ENCODE results near the gene KIN. TPM values are rescaled to one million over a fixed set of nuclear protein-coding genes. Genes with fewer than 3 reads are reported as not detected.
"Not testable (repeated sequence)": the region's sequence is repeated elsewhere in the genome, so short reads cannot be mapped to it uniquely, and the experiment has no call there.

The KIN gene
- total RNA-seq, 1 donor from 2014 or later, result 9.4 TPM

DNA sequence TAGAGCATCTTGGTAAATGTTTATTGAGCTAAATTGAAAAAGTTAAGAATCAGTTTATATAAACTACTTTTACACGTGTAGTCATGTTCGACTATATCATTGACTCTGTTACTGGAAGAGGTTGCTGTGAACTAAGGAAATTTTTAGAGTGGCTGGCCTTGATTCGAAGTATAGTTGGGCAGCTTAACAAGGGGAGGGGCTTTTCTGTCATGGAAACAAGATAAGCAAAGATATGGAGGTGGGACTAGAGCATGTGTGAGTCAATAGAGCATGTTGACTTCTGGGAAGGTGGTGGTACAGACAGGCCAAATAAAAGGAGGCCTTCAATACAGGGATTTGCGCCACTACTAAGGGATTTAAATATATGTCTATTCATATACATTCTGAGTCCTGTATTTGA is 7.8 kb upstream of the KIN start:
- DNase-seq (ENCODE audit: low spot score in 2 of 2) (no peak), FAIRE-seq (no peak)

DNA sequence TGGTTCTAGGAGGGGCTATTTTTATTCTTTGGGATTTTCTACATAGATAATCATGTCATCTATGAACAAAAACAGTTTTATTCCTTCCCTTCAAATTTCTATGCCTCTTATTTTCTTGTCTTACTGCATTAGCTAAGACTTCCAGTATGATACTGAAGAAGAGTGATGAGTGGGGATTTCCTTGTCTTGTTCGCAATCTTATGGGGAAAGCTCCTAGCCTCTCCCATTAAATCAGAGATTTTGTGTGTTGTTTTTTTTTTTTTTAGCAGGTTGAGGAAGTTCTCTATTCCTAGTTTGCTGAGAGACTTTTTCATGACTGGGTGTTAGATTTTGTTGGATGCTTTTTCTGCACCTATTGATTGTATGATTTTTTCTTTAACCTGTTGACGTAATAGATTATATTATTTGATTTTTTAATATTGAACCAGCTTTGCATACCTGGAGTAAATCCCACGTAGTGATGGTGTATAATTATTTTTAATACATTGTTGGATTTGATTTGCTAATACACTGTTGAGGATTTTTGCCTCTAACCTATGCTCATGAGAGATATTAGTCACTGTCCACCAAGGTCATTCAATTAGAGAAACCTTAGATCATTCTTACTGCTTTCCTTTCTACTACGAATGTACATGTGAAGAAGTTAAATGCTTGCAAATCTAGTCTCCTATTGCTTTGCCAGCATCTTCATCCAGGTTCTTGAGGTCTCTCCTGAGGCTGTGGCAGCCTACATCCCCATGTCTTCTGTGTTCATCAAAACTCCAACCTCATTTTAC is 6.6 kb upstream of the KIN start:
- no peak for FAIRE-seq
- no peak for DNase-seq (ENCODE audit: low spot score in 2 of 2)

DNA sequence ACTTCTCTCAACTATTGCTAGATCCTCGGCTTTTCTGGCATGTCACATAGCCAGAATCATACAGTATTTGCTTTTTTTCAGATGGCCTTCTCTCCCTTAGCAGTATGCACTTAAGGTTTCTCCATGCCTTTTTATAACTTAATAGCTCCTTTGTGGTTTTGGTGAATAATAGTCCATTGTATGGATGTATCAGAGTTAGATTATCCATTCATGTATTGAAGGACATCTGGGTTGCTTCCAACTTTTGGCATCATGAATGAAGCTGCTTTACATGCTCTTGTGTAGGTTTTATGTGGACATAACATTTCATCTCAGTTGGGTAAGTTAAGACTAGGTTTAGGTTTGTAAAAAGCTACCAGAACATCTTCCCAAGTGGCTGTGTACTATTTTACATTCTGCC is 4.7 kb upstream of the KIN start:
- DNase-seq (ENCODE audit: low spot score in 2 of 2) (no peak), FAIRE-seq (no peak)

DNA sequence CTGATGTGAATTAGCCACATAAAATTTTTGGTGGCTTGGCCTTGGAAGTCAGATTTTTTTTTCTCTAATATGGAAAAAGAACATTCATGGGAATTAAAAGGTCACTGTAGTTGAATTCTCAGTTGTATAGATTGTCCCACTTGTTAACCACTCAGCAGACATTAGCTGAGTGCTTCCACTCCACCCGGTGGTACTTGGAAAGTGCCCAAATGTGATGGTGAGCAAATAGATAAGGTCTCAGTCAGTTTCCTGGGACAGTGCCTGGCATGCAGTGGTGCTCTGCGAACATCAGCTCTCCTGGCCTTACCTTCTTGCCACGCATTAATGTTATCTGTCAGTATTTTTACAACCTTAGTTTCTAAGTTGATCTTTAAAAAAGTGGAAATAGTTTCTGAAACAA is 1.6 kb upstream of the KIN start:
- no peak for FAIRE-seq
- DNase-seq (ENCODE audit: low spot score in 2 of 2), result no peak

DNA sequence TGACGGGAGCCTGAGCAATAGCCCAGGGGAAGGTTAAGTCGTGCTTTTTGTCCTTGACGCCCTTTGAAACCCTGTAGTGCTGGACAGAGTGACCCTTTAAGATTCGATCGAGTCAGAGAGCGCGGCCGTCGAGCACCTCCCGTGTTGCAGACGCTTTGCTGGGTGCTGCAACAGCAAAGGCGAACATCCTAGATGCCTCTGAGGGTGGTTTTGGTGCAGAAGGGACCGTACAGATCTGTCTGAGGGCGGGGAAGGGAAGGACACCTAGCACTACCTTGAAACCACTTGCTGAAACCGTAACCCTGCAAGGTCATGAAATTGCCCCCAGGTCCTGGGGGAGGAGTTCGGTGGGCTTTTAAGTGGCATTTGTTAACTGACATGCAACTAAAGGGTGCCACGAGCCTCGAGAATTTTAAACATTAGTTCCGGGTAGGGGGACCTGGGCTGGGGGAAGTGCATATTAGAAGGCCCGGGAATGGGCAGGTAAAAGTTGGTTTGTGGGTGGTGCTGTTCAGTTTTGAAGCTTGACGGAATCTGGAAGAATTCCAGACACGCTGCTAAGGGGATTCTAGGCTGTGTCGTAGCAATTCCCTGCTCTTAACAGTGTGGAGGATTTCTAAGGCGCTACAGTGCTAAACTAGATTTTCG is 970 bp upstream of the KIN start:
- DNase-seq (ENCODE audit: low spot score in 2 of 2) (peak in 1 of 2 donors; percentile 14), FAIRE-seq (no peak)

DNA sequence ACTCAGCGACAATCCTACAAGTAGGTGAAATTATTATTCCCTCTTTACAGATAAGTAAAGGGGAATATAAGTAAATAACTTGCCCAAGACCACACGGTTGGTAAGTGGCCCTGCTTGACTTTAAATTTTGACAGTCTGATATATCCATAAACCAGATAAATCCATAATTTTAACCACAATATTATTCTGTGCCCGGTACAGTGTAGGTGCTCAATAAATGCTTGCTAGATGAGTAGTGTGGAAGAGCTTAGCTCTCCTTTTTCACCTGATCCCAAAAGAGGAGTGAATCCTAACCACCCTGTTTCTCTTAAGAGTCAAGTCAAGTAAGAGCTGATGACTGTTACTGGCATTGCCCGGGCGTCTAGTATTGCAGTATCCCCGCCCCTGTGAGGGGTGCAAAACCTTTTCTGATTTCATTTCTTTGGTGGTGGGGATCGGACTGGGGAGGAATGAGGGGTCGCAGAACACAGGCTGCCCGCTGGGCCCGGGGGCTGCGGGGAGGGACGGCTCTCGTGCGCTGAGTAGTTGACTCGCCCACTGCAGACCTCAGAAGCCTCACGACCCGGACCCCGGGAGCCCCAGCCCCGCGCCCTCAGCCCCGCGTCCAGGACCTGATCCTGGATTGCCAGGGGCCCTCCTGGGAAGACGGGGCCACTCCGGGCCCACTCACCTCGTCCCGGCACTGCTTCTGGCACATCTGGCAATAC is 490 bp downstream of the KIN start:
- FAIRE-seq (no peak), DNase-seq (ENCODE audit: low spot score in 2 of 2) (peak; percentile 7 to 21)

DNA sequence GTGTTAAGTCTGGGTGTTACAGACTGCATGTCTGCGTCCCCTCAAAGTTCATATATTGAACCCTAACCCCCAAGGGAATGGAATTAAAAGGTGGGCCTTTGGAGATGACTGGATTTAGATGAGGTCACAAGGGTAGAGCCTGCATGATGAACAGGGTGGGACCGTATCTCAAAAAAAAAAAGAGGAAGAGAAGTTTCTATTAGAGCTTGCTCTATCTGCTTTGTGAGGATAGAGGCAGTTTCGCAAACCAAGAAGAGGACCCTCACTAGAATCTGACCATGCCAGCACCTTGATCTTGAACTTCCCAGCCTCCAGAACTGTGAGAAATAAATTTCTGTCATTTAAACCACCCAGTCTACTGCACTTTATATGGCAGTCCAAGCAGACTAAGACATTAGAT is 1.4 kb downstream of the KIN start:
- no peak for FAIRE-seq
- no peak for DNase-seq (ENCODE audit: low spot score in 2 of 2)

DNA sequence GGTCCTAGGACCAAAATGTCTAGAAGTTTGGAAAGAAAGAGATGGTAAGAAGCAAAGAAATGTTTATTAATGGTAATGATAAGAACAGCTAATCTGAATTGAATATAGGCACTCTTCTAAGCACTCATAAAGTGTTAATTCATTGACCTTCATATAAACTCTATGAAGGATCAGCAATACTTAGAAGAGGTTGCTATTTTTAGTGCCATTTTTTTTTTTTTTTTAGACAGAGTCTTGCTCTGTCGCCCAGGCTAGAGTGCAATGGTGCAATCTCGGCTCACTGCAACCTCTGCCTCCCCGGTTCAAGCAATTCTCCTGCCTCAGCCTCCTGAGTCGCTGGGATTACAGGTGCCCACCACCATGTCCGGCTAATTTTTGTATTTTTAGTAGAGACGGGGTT is 5.6 kb downstream of the KIN start:
- not testable (repeated sequence) for FAIRE-seq; DNase-seq (ENCODE audit: low spot score in 2 of 2)

DNA sequence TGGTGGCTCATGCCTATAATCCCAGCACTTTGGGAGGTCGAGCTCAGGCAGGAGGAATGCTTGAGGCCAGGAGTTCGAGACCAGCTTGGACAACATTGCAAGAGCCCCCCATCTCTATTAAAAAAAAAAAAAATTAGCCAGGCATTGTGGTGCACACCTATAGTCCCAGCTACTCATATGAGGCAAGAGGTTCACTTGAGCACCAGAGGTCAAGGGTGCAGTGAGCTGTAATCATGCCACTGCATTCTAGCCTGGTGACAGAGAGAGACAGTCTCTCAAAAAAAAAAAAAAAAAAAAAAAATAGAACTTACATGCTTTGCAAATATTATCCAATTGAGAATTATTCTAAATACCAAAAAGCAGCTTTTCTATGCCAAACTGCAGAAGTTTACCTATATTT is 11.0 kb downstream of the KIN start:
- FAIRE-seq (no peak), DNase-seq (ENCODE audit: low spot score in 2 of 2) (no peak)

DNA sequence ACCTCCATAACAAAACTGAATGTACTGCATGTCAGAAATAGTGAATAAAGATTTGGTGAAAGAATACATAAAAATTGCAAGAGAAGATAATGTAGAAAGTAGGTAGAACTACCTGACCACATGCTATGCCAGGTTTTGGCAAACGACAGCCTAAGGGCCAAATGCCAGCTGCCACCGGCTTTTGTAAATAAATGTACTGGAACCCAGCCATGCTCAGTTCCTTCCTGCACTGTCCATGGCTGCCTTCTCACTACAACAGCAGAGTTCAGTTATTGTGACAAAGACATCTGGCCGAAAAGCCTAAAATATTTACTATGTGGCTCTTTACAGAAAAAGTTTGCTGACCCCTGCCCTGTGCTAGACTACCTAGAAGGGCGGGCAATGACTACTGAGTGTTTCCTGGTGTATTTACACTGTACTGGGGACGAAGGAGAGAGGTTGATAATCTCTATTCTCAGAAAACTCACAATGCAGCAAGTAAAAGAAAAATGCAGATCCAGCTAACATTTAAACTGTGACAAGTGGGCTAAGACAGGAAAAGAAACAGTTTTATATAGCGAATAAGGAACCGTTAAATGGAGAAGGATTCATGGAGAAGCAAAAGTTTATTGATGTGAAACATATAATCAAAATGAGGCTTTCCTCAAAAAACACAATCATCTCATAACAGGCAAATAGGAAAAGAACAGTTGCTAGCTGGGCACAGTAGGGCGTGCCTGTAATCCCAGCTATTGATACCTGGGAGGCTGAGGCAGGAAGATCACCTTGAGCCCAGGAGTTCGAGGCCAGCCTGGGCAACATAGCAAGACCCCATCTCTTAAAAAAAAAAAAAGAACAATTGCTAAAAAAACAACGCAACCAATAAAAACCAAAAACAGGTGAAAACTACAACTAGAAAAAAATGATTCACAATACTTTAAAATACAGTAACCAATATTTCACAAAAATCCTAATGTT is 13.7 kb downstream of the KIN start:
- FAIRE-seq, result no peak

DNA sequence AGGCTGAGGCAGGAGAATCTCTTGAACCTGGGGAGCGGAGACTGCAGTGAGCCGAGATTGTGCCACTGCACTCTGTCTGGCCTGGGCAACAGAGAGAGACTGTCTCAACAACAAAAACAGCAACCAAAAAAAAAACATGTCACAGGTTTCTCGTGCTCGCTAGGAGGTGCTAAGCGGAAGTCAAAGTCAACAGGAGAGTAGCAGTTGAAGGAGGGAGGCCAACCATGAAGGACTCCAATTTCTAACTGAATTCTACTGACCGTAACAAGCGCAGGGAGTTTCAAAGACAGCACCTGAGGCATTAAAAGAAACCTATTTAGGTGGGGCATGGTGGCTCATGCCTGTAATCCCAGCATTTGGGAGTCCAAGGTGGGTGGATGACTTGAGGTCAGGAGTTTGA is 19.4 kb downstream of the KIN start:
- FAIRE-seq (no peak), DNase-seq (ENCODE audit: low spot score in 2 of 2) (no peak)

More for the DNA sequence above, 13.7 kb downstream of the KIN start:
- DNase-seq (ENCODE audit: low spot score in 2 of 2), result no peak

DNA sequence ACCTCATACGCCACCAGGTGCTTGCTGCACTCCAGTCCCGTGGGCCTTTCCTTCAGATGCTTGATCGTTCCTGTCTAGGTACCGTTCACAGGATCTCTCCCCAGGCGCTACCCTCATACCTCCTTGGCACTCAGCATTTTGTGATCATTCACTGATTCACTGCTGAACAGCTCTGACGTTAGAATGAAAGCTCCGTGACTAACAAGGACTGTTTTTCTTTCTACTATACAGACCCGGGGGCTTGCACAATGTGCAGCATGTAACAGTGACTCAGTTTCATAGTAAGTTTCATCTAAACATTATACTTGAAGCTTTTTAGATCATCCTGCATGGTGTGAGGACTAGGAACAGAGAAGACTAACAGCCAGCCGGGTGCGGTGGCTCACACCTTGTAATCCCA is 20.6 kb downstream of the KIN start:
- FAIRE-seq (no peak), DNase-seq (ENCODE audit: low spot score in 2 of 2) (no peak)

DNA sequence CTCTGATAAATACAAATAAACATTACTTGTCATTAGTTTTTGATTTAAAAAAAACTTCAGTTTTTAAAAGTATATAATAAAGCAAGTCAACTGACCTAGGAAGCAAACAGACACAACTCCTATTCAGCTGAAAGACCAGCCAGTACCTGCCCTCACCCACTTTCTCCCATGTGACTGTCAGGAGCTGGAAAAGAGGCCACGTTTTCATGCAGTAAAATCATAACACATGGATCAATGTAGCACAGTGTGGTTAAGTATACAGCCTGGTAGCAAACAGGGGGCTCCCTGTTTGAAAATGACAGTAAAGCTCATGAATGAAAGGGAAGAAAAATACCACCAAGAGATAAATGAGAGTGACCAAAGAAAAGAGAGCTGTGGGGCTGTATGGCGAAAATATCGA is 21.6 kb downstream of the KIN start:
- FAIRE-seq (no peak), DNase-seq (ENCODE audit: low spot score in 2 of 2) (no peak)

DNA sequence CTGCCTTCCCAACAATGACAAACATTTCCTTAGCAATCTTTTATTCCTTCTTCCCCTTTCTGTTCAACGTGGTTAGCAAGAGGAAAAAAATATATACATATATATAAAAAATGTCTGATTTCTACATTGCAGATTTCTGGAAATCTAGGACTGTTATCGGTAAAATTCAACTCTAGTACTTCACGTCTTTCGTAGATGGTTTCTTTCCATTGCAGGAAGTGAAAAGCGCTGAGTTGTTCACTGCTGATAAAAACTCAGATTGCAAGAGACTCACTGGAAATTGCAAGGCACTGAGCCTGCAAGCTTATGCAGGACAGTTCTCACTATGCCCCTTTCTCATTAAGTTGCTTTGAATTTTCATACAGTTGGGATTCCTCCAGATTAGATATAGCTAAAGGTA is 23.9 kb downstream of the KIN start:
- DNase-seq (ENCODE audit: low spot score in 2 of 2) (no peak), FAIRE-seq (no peak)

DNA sequence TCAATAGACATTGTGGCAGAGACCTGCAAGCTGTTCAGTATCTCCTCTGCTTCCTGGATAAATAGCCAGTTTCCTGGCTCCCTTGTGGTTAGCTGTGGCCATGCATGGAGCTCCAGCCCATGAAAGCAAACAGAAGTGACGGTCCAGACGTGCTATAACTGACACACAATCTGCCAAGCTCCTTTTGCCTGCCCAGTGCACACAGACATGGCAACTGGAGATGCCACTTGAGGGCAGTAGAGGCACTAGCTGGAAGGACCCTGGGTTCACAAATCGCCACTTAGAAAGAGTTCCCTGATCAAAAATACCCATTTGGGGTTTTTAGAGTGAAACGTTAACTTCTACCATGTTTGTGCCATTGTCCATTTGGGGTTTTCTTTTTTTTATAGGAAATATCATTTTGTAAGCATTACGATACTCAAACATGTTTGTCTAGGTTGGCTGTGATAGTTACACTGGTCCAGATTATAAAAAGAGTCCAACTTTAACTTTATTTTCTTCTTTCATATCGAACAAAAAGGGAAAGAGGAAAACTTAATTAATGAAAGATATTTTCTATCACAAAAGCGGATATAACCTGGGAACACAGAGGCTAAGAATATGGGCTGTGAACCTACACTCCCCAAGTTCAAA is 31.3 kb downstream of the KIN start:
- DNase-seq (ENCODE audit: low spot score in 2 of 2), result no peak
- no peak for FAIRE-seq

DNA sequence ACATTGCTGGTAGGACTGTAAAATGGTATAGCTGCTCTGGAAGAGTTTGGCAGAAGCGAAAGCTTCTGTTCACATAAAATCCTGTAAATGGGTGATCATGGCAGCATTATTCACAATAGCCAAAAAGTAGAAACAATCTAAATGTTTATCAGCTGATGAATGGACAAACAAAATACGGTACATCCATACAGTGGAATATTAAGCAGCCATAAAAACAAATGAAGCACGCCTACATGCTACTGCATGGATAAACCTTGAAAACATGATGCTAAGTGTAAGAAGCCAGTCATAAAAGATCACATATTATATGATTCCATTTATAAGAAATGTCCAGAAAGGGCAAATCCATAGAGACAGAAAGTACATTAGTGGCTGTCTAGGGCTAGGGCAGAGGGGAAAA is 32.7 kb downstream of the KIN start:
- FAIRE-seq (no peak), DNase-seq (ENCODE audit: low spot score in 2 of 2) (no peak)

DNA sequence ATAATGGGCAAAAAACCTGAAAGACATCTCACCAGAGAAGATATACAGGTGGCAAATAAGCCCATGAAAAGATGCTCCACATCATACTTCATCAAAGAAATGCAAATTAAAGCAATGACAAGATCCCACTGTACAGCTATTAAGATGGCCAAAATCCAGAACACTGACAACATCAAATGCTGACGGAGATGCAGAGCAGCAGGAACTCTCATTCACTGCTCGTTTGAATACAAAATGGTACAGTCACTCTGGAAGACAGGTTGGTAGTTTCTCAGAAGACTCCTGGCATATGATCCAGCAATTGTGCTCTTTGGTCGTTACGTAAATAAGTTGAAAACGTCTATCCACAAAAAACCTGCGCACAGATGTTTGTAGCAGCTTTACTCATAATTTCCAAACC is 35.5 kb downstream of the KIN start:
- FAIRE-seq (no peak), DNase-seq (ENCODE audit: low spot score in 2 of 2) (no peak)

DNA sequence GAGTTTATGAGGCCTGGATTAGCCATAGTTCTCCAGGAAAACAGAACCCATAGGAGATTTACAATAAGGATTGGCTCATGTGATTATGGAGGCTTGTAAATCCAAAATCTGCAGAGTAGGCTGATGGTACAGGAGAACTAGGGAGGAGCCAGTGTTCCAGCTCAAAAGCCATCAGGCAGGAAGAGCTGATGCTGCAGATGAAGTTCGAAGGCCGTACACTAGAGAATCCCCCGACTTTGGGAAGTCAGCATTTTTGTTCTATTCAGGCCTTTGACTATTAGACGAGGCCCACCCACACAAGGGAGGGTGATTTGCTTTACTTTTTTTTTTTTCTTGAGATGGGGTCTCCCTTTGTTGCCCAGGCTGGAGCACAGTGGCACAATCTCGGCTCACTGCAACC is 37.6 kb downstream of the KIN start:
- no peak for DNase-seq (ENCODE audit: low spot score in 2 of 2)
- no peak for FAIRE-seq

DNA sequence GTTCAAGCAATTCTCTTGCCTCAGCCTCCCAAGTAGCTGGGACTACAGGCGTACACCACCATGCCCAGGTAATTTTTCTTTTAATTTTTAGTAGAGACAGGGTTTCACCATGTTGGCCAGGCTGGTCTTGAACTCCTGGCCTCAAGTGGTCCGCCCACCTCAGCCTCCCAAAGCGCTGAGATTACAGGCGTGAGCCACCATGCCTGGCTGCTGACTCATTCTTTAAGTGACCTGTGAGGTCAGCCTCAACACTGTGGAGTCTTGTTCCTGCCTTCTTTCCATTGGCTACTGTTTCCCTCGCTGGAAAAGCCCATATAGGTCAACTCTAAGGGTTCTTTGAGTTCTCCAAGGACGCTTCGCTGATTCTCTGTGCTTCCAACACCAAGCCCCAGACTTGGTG is 39.2 kb downstream of the KIN start:
- DNase-seq (ENCODE audit: low spot score in 2 of 2); FAIRE-seq: not testable (repeated sequence)

DNA sequence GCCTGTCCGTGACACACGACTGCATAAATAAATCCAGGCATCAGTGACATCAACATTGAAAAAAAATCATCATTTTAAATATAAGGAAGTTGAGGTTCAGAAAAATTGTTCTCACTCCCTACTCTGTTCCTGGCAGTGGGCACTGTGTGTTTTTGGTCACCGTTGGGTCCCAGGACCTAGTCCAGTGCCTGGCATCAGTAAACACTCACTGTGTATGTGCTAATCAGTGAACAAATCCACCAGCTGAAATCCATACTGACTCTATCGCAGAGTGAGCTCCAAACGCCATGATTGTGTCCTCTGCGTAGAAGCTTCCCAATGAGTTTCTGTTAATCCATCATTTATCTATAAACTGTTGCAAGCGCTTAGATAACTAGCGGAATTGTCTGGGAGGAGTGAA is 43.5 kb downstream of the KIN start:
- no peak for FAIRE-seq
- no peak for DNase-seq (ENCODE audit: low spot score in 2 of 2)
